ENCODE measurements around the gene SLC32A1. TPM values are rescaled to one million over a fixed set of nuclear protein-coding genes. Genes with fewer than 3 reads are reported as not detected.

SLC32A1 gene
- total and polyA plus RNA-seq, 2 donors (not counting 3 experiments of a cell fraction or from before 2014, with no cell fraction given): 0.04 TPM; not detected in 1

GRCh38 chr20:38735172-38735571 lies 10.9 kb downstream of the SLC32A1 start:
- H3K4me2 ChIP-seq (ENCODE audit: insufficient read depth, low read length): no peak overlapping the region
- ChIA-PET POLR2A (no interaction called here), CTCF (no interaction called here)
- intact Hi-C loops (cut with micrococcal nuclease) (no loop called here), dilution Hi-C loops (cut with MboI; ENCODE audit: extremely low pct_ligation_motif_present, low sequenced_read_pairs) (no loop called here)
- BruUV-seq (replicated peaks): no TSS peak
- no peak overlapping the region for H3K27ac ChIP-seq (ENCODE audit: insufficient read depth, low read depth, low read length)
- FAIRE-seq (no peak), DNase-seq (ENCODE audit: low read depth, low spot score) (no peak)
- H3K4me1 ChIP-seq (ENCODE audit: control insufficient read depth, extremely low read depth, insufficient read depth, low read length): peaks cover 6% of the 10 kb centered on the region
- H4K20me1 ChIP-seq (replicated peaks; ENCODE audit: control insufficient read depth, extremely low read depth, insufficient read depth, low read length): no peaks in the 10 kb centered on the region
- no peak for TF ChIP-seq POLR2A (IDR thresholded peaks at IDR 0.05; ENCODE audit: low read depth, low read length)
- TF ChIP-seq CTCF (IDR thresholded peaks at IDR 0.05; ENCODE audit: extremely low read depth in 1 of 2, insufficient read depth in 1 of 2, low read depth in 1 of 2, low read length in 2 of 2): no peak
- no peak for TF ChIP-seq JUN (IDR thresholded peaks at IDR 0.05; ENCODE audit: borderline replicate concordance, insufficient read depth, insufficient read length, low read depth)
- TF ChIP-seq, protein P1, sequence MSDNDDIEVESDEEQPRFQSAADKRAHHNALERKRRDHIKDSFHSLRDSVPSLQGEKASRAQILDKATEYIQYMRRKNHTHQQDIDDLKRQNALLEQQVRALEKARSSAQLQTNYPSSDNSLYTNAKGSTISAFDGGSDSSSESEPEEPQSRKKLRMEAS (IDR thresholded peaks at IDR 0.05; ENCODE audit: insufficient read depth, insufficient read length): no peak
- TF ChIP-seq MYC (IDR thresholded peaks at IDR 0.05; ENCODE audit: low read depth, low read length): no peak
- TF ChIP-seq GATA2 (IDR thresholded peaks at IDR 0.05; ENCODE audit: insufficient read depth, insufficient read length, low read depth, low read length): no peak
- TF ChIP-seq EZH2 (IDR thresholded peaks at IDR 0.05; ENCODE audit: borderline replicate concordance, low read depth, low read length, severe bottlenecking): no peak
- TF ChIP-seq POLR2AphosphoS5 (IDR thresholded peaks at IDR 0.05; ENCODE audit: insufficient read depth, low read depth, low read length): no peak
- TF ChIP-seq FOS (IDR thresholded peaks at IDR 0.05; ENCODE audit: borderline replicate concordance, insufficient read depth, low read length): no peak
- peaks cover 31 to 41% of the 10 kb centered on the region in 2 experiments for H3K27me3 ChIP-seq (ENCODE audit: control insufficient read depth in 2 of 2, insufficient read depth in 2 of 2, low read length in 2 of 2)
- H3K79me2 ChIP-seq (ENCODE audit: control insufficient read depth, insufficient read depth, low read length): no peaks in the 10 kb centered on the region
- H3K9ac ChIP-seq (replicated peaks; ENCODE audit: extremely low read depth, insufficient read depth, low read length): no peak overlapping the region
- no peak overlapping the region for H2AFZ ChIP-seq (ENCODE audit: low read depth, low read length)
- no peak overlapping the region for H3K4me3 ChIP-seq (replicated peaks in 1 of 3; ENCODE audit: insufficient read depth in 1 of 3, low read depth in 1 of 3, low read length in 3 of 3)
- H3K9me3 ChIP-seq (replicated peaks; ENCODE audit: control insufficient read depth, insufficient read depth, low read length): no peaks in the 10 kb centered on the region
- H3K9me1 ChIP-seq (replicated peaks; ENCODE audit: control insufficient read depth, extremely low read depth, insufficient read depth, low read length): no peaks in the 10 kb centered on the region
- no peaks in the 10 kb centered on the region for H3K36me3 ChIP-seq (ENCODE audit: control insufficient read depth in 2 of 2, extremely low read depth in 1 of 2, insufficient read depth in 2 of 2, low read length in 2 of 2)

Data from endothelial cell of umbilical vein (primary cell).